IgD-negative memory B cell (primary cell): ENCODE measurements around the gene TRPM3. TPM values are rescaled to one million over a fixed set of nuclear protein-coding genes. Genes with fewer than 3 reads are reported as not detected.

ENCODE experiments used
- H3K27ac Mint-ChIP-seq, 3 donors: one replicate each; pipeline ENCODE4 v1.8.0; 2020 to 2022; ENCODE audit warnings: mild to moderate bottlenecking in 3 of 3, mixed read lengths in 3 of 3, moderate library complexity in 1 of 3
- H3K27me3 Mint-ChIP-seq: one replicate; pipeline ENCODE4 v1.8.0; 2021; ENCODE audit warnings: mixed read lengths
- H3K36me3 Mint-ChIP-seq: one replicate; pipeline ENCODE4 v1.8.0; 2020; ENCODE audit warnings: mild to moderate bottlenecking, mixed read lengths
- H3K4me1 Mint-ChIP-seq, 3 donors: one replicate each; pipeline ENCODE4 v1.8.0; 2020 to 2022; ENCODE audit warnings: mixed read lengths in 3 of 3, mild to moderate bottlenecking in 1 of 3
- H3K4me3 Mint-ChIP-seq, 4 donors: one replicate each; pipeline ENCODE4 v1.8.0; 2020 to 2022; ENCODE audit warnings: mild to moderate bottlenecking in 4 of 4, mixed read lengths in 4 of 4, moderate library complexity in 3 of 4
- H3K9me3 Mint-ChIP-seq, 3 donors: one replicate each; pipeline ENCODE4 v1.8.0; 2020 to 2021; ENCODE audit warnings: mixed read lengths in 3 of 3, mild to moderate bottlenecking in 1 of 3
- polyA plus RNA-seq: library from polyadenylated mRNA; unstranded; fragments of 300-500 nt; fragmentation: Illumina TruSeq; gene quantifications from one replicate; pipeline ENCODE4 v1.2.3, GENCODE V29; 2021

TRPM3 gene
- polyA plus RNA-seq, 1 donor from 2014 or later: not detected

- H3K27me3 Mint-ChIP-seq: no peaks in the 10 kb centered on the region
- peak overlapping the region in 1 of 3 donors; percentile 63 for H3K27ac Mint-ChIP-seq
- peaks cover 2 to 15% (median 14%) of the 10 kb centered on the region in 3 donors for H3K4me1 Mint-ChIP-seq
Observed at GRCh38 chr9:70607329-70607728, 514.1 kb downstream of the TRPM3 start.

GRCh38 chr9:70603020-70603411 lies 518.4 kb downstream of the TRPM3 start:
- H3K4me1 Mint-ChIP-seq: peaks cover 2 to 14% (median 8%) of the 10 kb centered on the region in 3 donors
- no peak overlapping the region for H3K4me3 Mint-ChIP-seq
- H3K36me3 Mint-ChIP-seq: no peaks in the 10 kb centered on the region
- H3K9me3 Mint-ChIP-seq: no peaks in the 10 kb centered on the region
- no peak overlapping the region for H3K27ac Mint-ChIP-seq
- no peaks in the 10 kb centered on the region for H3K27me3 Mint-ChIP-seq

More at GRCh38 chr9:70607329-70607728, 514.1 kb downstream of the TRPM3 start:
- H3K9me3 Mint-ChIP-seq: no peaks in the 10 kb centered on the region
- H3K4me3 Mint-ChIP-seq: no peak overlapping the region
- no peaks in the 10 kb centered on the region for H3K36me3 Mint-ChIP-seq

DNA sequence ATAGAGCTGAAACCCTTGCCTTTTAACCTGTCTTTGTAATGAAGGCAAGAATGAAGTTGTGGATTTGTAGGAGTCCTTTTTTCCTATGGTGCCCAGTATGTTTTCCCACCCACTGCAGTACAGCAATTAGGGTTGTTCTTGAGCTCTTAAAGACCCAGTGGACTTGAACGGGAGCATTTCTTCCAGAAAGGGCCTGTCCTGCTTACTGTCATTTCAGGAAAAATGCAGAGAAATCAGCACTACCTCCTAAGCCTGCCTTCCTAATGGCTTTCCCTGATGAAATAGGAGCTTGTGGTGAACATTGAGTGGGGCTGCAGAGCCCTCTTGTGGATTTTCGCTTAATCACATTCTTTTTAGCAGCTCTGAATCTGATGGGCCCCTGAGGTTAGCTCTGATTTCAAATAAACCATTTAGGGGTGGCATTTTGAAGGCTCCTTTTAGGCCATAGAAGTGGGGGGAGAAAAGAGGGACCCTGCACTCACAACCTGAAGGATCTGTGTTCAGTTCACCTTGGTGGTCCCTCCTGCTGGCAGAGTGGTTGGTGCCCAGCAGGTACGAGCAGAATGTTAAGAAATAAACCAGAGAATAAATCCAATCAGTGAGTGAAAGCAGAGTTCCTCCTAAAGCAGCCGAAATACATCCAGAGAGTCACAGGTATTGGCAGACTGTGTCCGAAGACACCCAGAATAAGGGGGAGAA lies 519.0 kb downstream of the TRPM3 start:
- no peaks in the 10 kb centered on the region for H3K36me3 Mint-ChIP-seq
- H3K27me3 Mint-ChIP-seq: no peaks in the 10 kb centered on the region
- H3K9me3 Mint-ChIP-seq: no peaks in the 10 kb centered on the region
- no peak overlapping the region for H3K4me3 Mint-ChIP-seq
- peak overlapping the region in 1 of 3 donors; percentile 40 for H3K27ac Mint-ChIP-seq
- peaks cover 0 to 8% (median 4%) of the 10 kb centered on the region in 3 donors for H3K4me1 Mint-ChIP-seq

GRCh38 chr9:70601000-70601951 lies 520.1 kb downstream of the TRPM3 start:
- no peaks in the 10 kb centered on the region for H3K9me3 Mint-ChIP-seq
- no peaks in the 10 kb centered on the region for H3K36me3 Mint-ChIP-seq
- H3K4me3 Mint-ChIP-seq: no peak overlapping the region
- peaks cover 2% of the 10 kb centered on the region for H3K27me3 Mint-ChIP-seq
- H3K4me1 Mint-ChIP-seq: peaks cover 0 to 8% (median 4%) of the 10 kb centered on the region in 3 donors
- no peak overlapping the region for H3K27ac Mint-ChIP-seq

DNA sequence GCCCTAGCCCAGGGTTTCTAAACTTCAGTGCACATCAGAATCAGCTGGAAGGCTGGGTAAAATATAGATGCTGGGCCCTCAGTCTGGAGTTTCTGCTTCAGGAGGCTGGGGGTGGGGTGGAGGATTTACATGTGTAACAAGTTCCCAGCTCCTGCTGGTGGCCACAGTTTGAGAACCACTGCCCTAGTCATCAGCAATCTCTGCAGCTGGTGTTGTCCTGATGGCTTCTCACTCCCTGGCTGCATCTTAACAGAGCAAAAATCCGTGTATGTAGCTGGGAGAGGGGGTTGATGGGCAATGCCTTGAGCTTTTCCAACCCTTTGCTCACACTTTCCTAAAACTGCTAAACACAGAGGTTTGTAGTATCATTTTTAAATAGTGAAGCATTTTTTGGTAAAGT lies 520.9 kb downstream of the TRPM3 start:
- peaks cover 2% of the 10 kb centered on the region for H3K27me3 Mint-ChIP-seq
- H3K4me3 Mint-ChIP-seq: no peak overlapping the region
- H3K4me1 Mint-ChIP-seq: peaks cover 0 to 8% (median 4%) of the 10 kb centered on the region in 3 donors
- no peak overlapping the region for H3K27ac Mint-ChIP-seq
- no peaks in the 10 kb centered on the region for H3K36me3 Mint-ChIP-seq
- no peaks in the 10 kb centered on the region for H3K9me3 Mint-ChIP-seq

DNA sequence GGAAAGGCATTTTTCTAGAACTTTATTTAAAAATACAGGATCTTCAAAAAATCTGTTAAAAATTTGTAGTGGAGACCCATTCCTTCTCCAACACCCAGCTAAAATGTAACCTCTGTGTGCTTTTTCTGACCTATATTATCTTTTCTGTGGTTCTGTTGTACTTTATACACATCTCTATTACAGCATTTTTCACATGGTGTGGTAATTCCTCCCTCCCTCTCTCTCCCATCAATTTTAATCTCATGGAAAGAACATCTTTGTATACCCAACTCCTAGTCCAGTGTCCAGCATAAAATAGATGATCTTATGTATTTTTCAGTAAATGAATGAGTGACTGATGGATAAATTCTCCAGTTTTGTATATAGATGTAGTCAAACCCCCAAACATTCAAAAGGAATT lies 523.5 kb downstream of the TRPM3 start:
- Mint-ChIP-seq H3K4me3 (no peak overlapping the region), H3K4me1 (peaks cover 0 to 5% (median 4%) of the 10 kb centered on the region in 3 donors), H3K27ac (no peak overlapping the region), H3K36me3 (no peaks in the 10 kb centered on the region), H3K9me3 (no peaks in the 10 kb centered on the region), H3K27me3 (peaks cover 2% of the 10 kb centered on the region)

DNA sequence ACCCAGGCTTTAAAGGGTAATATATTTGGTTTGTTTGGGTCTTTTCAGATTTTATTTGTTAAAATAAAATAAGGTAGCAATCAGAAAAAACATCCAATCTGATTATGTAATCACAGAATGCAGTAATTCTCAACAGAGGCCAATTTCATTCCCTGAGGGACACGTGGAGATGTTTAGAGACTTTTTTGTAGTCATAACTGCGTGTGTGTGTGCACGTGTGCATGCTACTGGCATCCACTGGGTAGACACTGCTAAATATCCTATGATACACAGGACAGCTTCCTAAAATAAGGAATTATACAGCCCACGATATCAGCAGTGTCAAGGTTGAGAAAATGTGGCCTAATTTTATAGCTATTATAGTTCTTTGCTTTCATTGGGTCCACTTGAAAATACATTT lies 526.2 kb downstream of the TRPM3 start:
- Mint-ChIP-seq H3K9me3 (peaks cover 0 to 2% (median 0%) of the 10 kb centered on the region in 3 donors), H3K27me3 (peaks cover 13% of the 10 kb centered on the region), H3K36me3 (no peaks in the 10 kb centered on the region)

GRCh38 chr9:70594386-70594944 lies 527.0 kb downstream of the TRPM3 start:
- Mint-ChIP-seq H3K27me3 (peaks cover 13% of the 10 kb centered on the region), H3K27ac (no peak overlapping the region)

More for the DNA sequence above, 526.2 kb downstream of the TRPM3 start:
- H3K4me1 Mint-ChIP-seq: no peaks in the 10 kb centered on the region
- no peak overlapping the region for H3K4me3 Mint-ChIP-seq
- no peak overlapping the region for H3K27ac Mint-ChIP-seq

GRCh38 chr9:70593241-70593640 lies 528.2 kb downstream of the TRPM3 start:
- H3K4me1 Mint-ChIP-seq: no peaks in the 10 kb centered on the region
- H3K27me3 Mint-ChIP-seq: peaks cover 19% of the 10 kb centered on the region
- no peaks in the 10 kb centered on the region for H3K36me3 Mint-ChIP-seq
- no peak overlapping the region for H3K27ac Mint-ChIP-seq
- H3K9me3 Mint-ChIP-seq: peaks cover 0 to 2% (median 0%) of the 10 kb centered on the region in 3 donors
- H3K4me3 Mint-ChIP-seq: no peak overlapping the region

More at GRCh38 chr9:70594386-70594944, 527.0 kb downstream of the TRPM3 start:
- Mint-ChIP-seq H3K36me3 (no peaks in the 10 kb centered on the region), H3K4me1 (no peaks in the 10 kb centered on the region), H3K4me3 (no peak overlapping the region), H3K9me3 (peaks cover 0 to 2% (median 0%) of the 10 kb centered on the region in 3 donors)

DNA sequence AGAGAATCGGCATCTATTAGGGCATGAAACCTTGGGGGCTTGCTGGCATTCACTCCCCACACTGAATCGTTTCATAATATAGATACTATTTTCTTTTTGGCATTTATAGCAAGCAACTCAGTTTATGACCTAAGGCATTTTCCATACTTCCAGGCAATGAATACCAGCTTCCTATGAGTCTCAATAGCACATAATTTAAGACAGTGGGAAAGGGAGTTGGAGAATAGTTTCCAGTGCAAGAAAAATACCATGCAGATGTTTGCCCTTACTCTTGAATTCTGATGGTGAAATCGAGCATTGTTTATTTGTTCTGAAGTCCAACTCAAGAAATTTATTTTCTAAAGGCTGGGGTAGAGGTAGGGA lies 531.1 kb downstream of the TRPM3 start:
- H3K36me3 Mint-ChIP-seq: no peaks in the 10 kb centered on the region
- H3K27ac Mint-ChIP-seq: no peak overlapping the region
- peaks cover 0 to 2% (median 0%) of the 10 kb centered on the region in 3 donors for H3K9me3 Mint-ChIP-seq
- H3K4me1 Mint-ChIP-seq: no peaks in the 10 kb centered on the region
- no peak overlapping the region for H3K4me3 Mint-ChIP-seq
- peaks cover 20% of the 10 kb centered on the region for H3K27me3 Mint-ChIP-seq

GRCh38 chr9:70589571-70590314 lies 531.7 kb downstream of the TRPM3 start:
- Mint-ChIP-seq H3K4me1 (no peaks in the 10 kb centered on the region), H3K27ac (no peak overlapping the region), H3K27me3 (peaks cover 20% of the 10 kb centered on the region), H3K9me3 (peaks cover 0 to 2% (median 0%) of the 10 kb centered on the region in 3 donors), H3K4me3 (no peak overlapping the region), H3K36me3 (no peaks in the 10 kb centered on the region)

DNA sequence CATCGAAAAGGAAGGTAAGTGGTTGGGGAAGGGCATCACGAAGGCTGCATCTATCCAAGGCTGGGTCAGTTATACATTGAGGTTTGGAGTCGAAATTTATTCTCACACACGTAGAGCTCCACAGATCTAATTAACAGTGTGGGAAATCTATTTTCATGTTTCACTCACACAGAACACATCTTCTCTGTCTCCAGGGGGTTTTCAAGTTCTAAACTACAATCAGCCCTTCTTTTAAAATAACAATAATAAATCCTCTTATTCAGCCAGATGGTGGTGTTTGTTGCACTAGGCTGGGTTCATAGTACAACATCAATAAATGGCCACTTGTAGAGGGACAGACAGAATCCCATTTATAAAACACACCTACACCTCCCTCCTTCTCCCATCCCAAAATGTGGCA lies 532.4 kb downstream of the TRPM3 start:
- Mint-ChIP-seq H3K27ac (no peak overlapping the region), H3K27me3 (peaks cover 20% of the 10 kb centered on the region), H3K4me1 (no peaks in the 10 kb centered on the region), H3K36me3 (no peaks in the 10 kb centered on the region), H3K9me3 (peaks cover 0 to 2% (median 0%) of the 10 kb centered on the region in 3 donors), H3K4me3 (no peak overlapping the region)

DNA sequence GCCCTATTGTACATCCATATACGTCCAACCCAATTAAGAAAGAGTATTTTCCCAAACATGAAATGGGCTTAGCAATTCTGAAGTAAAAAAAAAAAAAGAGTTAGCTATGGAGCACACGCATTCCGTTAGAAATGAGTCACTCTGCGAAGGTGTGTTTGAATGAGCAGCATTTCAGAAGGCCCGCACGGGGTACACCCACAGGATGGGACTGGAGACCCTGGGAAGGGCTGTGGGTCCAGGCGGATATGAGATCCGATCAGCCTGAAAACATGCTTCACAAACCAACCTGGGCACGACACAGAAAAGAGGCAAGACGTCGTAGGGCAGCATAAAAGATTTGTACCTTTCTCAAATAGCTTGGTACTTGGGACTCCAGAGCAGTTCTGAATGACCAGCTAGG lies 533.0 kb downstream of the TRPM3 start:
- no peak overlapping the region for H3K27ac Mint-ChIP-seq

DNA sequence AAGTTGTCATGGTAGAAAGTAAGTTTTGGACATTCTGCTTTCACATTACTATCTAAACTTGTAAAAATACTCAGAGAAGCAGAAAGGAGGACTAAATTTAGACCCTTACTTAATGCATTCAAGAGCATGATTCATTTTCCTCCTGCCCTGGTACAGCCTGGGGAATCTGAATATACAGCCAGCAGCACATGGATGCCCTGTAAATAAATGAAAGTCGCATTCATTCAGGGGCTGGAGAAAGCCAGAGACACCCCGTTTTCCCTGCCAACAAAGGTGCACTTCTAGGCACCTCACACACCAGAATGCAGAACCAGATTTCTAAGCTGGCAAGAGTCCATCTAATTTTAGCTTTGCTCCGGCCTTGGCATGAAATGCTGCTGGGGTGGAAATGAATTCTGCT lies 534.2 kb downstream of the TRPM3 start:
- no peak overlapping the region for H3K27ac Mint-ChIP-seq
- H3K36me3 Mint-ChIP-seq: no peaks in the 10 kb centered on the region
- peaks cover 0 to 2% (median 0%) of the 10 kb centered on the region in 3 donors for H3K9me3 Mint-ChIP-seq
- H3K4me3 Mint-ChIP-seq: no peak overlapping the region
- H3K27me3 Mint-ChIP-seq: peaks cover 20% of the 10 kb centered on the region
- H3K4me1 Mint-ChIP-seq: no peaks in the 10 kb centered on the region

More for the DNA sequence above, 533.0 kb downstream of the TRPM3 start:
- no peak overlapping the region for H3K4me3 Mint-ChIP-seq
- peaks cover 20% of the 10 kb centered on the region for H3K27me3 Mint-ChIP-seq
- H3K36me3 Mint-ChIP-seq: no peaks in the 10 kb centered on the region
- peaks cover 0 to 2% (median 0%) of the 10 kb centered on the region in 3 donors for H3K9me3 Mint-ChIP-seq
- H3K4me1 Mint-ChIP-seq: no peaks in the 10 kb centered on the region
